HUES64 (cell line): Measurements from ENCODE around the gene OLIG2.
A peak's percentile ranks its signal among the peaks of the same experiment; 100 is the strongest.

Experiments
- H3K27ac ChIP-seq: 2 replicates; pipeline ENCODE4 v1.7.0; 2013; ENCODE audit warnings: low read depth, low read length, inconsistent platforms
- H3K27me3 ChIP-seq: 2 replicates; pipeline ENCODE4 v1.6.1; 2013; ENCODE audit warnings: mild to moderate bottlenecking, low read length; ENCODE audit not compliant: insufficient read depth
- H3K36me3 ChIP-seq: 2 replicates; pipeline ENCODE4 v1.6.1; 2013; ENCODE audit warnings: mild to moderate bottlenecking, low read length; ENCODE audit not compliant: insufficient read depth
- H3K4me1 ChIP-seq: 2 replicates; pipeline ENCODE4 v1.6.1; 2013; ENCODE audit warnings: mild to moderate bottlenecking, low read length, moderate library complexity; ENCODE audit not compliant: insufficient read depth
- H3K4me3 ChIP-seq: 2 replicates; pipeline ENCODE4 v1.5.1; 2013; ENCODE audit warnings: mild to moderate bottlenecking, low read length, moderate library complexity
- H3K9ac ChIP-seq: 2 replicates; pipeline ENCODE4 v1.6.1; 2013; ENCODE audit warnings: mild to moderate bottlenecking, low read depth, low read length
- H3K9me3 ChIP-seq: 2 replicates; pipeline ENCODE4 v1.6.1; 2013; ENCODE audit warnings: low read depth, low read length; ENCODE audit not compliant: insufficient read depth
- WGBS: fragments of 150-250, 120-280 bp; methylation state at CpG from one replicate; pipeline ENCODE4 v1.1.7; 2013; ENCODE audit warnings: missing lambda C conversion rate; 5-methylcytosine and 5-hydroxymethylcytosine counted together

The OLIG2 gene

DNA sequence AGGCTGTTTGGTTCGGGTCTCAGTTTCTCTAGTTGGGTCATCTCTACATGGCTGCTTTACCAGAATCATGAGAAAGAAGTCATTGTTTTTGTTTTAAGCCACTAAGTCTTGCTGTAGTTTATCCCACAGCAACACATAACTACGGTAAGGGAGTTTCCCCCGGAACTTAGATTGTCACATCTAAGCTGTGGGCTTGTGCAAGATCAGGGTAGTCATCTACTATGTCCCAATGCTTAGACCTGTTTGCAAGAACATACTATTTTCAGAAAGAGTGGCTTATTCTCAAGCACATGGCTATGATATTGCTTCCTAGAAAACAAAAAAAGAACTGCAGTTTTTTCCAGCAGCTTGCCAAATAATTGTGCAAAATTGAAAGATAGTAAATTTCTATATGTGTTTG, 18.0 kb upstream of the OLIG2 start:
- Histone ChIP-seq H3K27ac (no peak overlapping the region), H3K4me3 (no peak overlapping the region), H3K27me3 (no peaks in the 10 kb centered on the region; the same call in 1 of the 2 replicates), H3K9me3 (no peaks in the 10 kb centered on the region), H3K4me1 (peaks cover 10% of the 10 kb centered on the region), H3K9ac (no peak overlapping the region), H3K36me3 (no peaks in the 10 kb centered on the region)
- WGBS, result 88% methylated on average over 3 of the region's 3 CpGs

DNA sequence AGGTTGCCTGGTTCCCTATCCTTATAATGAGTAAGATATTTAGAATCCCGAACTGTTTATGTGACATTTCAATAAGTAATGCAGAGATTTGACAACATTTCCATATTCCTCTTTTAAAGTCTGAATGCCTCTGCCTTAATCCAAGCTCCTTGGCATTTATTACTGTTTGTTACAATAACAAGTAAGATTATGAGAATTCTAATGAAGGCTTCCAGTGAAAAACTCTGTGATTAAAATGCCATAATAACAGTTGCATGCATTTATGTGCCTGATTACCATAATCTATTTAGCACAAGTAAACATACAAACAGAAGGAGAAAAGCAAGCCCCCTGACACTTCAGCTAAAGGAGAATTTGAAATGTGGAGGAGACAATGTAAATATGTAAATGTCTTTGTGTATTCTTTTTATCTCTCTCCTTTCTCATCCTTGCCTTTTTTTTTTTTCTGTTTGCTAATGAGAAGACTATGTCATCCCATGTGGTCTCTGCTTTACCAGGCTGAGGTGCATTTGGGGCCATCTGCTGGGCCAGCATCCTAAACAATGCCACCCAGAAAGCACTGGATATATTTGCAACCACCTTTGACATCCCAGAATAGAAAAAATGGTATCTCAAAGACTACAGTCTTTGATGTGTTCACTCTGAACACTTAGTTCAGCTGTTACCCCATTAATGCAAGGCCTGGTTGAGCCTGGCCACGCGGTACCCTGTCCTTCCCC, 17.2 kb upstream of the OLIG2 start:
- no peak overlapping the region for H3K27ac ChIP-seq
- 74% methylated on average over 3 of the region's 3 CpGs for WGBS

DNA sequence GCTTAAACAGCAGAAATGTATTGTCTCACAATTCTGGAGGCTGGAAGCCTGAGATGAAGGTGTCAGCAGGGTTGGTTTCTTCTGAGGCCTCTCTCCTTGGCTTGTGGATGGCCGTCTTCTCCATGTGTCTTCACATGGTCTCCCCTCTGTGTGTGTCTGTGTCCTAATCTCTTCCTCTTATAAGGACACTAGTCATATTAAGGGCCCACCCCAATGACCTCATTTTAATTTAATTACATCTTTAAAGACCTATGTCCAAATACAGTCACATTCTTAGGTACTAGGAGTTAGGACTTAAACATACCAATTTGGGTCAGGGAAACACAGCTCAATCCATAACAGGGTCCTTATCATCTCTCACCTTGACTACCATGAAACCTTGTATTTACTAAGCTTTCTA, 14.8 kb upstream of the OLIG2 start:
- no peak overlapping the region for H3K9ac ChIP-seq
- peaks cover 10% of the 10 kb centered on the region for H3K4me1 ChIP-seq
- no peak overlapping the region for H3K27ac ChIP-seq
- no peaks in the 10 kb centered on the region for H3K36me3 ChIP-seq
- H3K9me3 ChIP-seq, result no peaks in the 10 kb centered on the region
- H3K27me3 ChIP-seq, result peaks cover 17% of the 10 kb centered on the region
- whole genome bisulfite sequencing, result 94% methylated on average over 1 of the region's 1 CpG
- no peak overlapping the region for H3K4me3 ChIP-seq

More for the DNA sequence above, 17.2 kb upstream of the OLIG2 start:
- H3K4me1 ChIP-seq, result peaks cover 10% of the 10 kb centered on the region
- H3K4me3 ChIP-seq, result no peak overlapping the region
- H3K9me3 ChIP-seq, result no peaks in the 10 kb centered on the region
- H3K27me3 ChIP-seq, result no peaks in the 10 kb centered on the region; the same call in 1 of the 2 replicates
- no peaks in the 10 kb centered on the region for H3K36me3 ChIP-seq
- no peak overlapping the region for H3K9ac ChIP-seq

DNA sequence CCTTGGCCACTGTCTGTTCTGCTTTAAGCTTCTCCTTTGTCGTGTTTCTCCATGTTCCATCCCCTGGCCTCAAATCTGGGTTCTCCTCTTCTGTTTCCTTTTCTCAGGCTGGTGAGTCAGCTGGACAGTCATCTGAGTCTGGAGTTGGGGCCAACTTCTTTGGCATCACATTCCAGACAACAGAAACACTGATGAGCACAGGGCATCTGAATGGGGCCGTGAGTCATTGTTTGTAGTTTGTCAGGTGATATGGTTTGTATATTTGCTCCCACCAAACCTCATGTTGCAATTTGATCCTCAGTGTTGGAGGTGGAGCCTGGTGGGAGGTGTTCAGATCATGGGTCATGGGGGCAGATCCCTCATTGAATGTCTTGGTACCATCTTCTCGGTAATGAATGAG, 14.3 kb upstream of the OLIG2 start:
- Histone ChIP-seq H3K9me3 (no peaks in the 10 kb centered on the region), H3K27me3 (peaks cover 22% of the 10 kb centered on the region), H3K9ac (no peak overlapping the region), H3K4me1 (peaks cover 10% of the 10 kb centered on the region), H3K36me3 (no peaks in the 10 kb centered on the region), H3K27ac (no peak overlapping the region), H3K4me3 (no peak overlapping the region)
- 94% methylated on average over 3 of the region's 3 CpGs for WGBS

DNA sequence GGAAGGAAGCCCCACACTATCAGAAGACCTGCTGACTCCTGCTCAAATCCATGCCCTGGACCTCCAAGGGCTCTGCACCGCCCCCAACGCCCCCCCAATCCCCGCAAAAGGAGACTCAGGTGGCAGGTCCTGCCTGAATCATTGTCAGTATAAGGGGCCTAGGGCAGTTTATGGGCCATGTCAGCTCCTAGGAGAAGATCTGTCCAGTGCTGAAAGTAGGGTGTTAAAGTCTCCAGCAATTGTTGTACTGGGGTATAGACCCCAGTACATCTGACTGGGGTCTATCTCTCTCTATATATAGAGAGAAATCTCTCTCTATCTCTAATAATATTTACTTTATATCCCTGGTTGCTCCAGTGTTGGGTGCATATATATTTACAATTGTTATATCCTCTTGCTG, 12.1 kb upstream of the OLIG2 start:
- Histone ChIP-seq H3K9ac (no peak overlapping the region), H3K27ac (no peak overlapping the region), H3K27me3 (peaks cover 44% of the 10 kb centered on the region), H3K4me1 (peaks cover 5% of the 10 kb centered on the region), H3K36me3 (no peaks in the 10 kb centered on the region), H3K4me3 (no peak overlapping the region), H3K9me3 (no peaks in the 10 kb centered on the region)
- WGBS, result 83% methylated on average over 3 of the region's 3 CpGs

DNA sequence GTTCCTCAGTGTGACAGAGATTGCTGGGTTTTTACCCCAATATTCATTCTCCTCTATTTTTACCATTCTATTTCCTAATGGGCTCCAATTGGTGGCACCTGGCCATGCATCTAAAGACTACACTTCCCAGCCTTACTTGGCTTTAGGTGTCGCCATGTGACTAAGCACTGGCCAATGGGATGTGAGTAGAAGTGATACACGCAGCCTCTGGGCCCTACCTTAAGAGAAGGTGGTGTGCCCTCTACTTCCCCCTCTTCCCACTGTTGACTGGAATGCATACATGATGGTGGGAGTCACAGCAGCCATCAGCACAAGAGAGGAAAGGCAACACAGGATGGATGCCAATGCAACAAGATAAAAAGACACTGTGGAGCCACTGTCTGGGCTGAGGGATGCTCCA, 11.4 kb upstream of the OLIG2 start:
- Histone ChIP-seq H3K9ac (no peak overlapping the region), H3K4me3 (no peak overlapping the region), H3K27ac (no peak overlapping the region), H3K36me3 (no peaks in the 10 kb centered on the region), H3K9me3 (no peaks in the 10 kb centered on the region), H3K4me1 (no peaks in the 10 kb centered on the region), H3K27me3 (peaks cover 51% of the 10 kb centered on the region)
- 100% methylated on average over 1 of the region's 2 CpGs for WGBS

DNA sequence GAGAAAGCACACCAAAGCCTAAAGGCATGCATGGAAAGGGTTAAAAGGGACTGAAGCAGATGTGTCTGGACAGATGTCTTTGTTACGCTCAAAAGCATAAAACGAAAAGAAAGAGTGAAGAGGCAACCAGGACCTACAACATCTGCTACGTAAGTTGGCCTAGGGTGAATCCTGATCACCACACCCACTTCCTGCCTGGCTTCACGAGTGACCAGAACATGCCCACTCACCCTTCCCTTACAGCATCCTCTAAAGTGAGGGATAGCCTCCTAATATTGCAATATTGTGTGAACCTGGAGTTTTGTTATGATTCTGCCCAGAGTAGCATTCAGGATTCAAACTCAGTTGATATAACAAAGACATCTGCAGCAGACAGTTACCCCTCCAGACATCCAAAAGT, 10.6 kb upstream of the OLIG2 start:
- H3K27ac ChIP-seq, result no peak overlapping the region
- no peak overlapping the region for H3K4me3 ChIP-seq
- no peak overlapping the region for H3K9ac ChIP-seq
- peaks cover 59% of the 10 kb centered on the region for H3K27me3 ChIP-seq
- whole genome bisulfite sequencing, result 67% methylated on average over 4 of the region's 4 CpGs
- no peaks in the 10 kb centered on the region for H3K9me3 ChIP-seq
- no peaks in the 10 kb centered on the region for H3K36me3 ChIP-seq
- H3K4me1 ChIP-seq, result no peaks in the 10 kb centered on the region

DNA sequence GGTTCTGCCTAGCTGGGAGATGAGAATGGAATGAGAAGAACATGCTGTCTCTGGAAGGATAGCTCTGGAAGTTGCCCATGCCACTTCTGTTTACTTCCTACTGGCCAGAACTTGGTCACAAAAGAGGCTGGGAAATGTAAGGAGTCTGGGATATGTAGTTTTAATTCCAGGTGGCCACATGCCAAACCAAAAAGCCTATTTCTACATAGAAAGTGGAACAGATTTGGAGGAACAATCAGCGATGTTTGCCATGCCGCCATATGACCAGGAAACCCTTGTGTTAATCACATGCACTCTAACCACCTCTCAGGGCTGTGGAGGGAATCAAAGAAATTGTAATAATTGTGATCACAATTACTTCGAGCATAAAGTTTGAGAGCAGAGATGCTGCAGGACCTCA, 10.0 kb upstream of the OLIG2 start:
- Histone ChIP-seq H3K27ac (no peak overlapping the region), H3K9ac (no peak overlapping the region), H3K4me3 (no peak overlapping the region), H3K27me3 (peaks cover 65% of the 10 kb centered on the region), H3K4me1 (no peaks in the 10 kb centered on the region), H3K9me3 (no peaks in the 10 kb centered on the region), H3K36me3 (no peaks in the 10 kb centered on the region)
- WGBS, result 100% methylated on average over 1 of the region's 3 CpGs

DNA sequence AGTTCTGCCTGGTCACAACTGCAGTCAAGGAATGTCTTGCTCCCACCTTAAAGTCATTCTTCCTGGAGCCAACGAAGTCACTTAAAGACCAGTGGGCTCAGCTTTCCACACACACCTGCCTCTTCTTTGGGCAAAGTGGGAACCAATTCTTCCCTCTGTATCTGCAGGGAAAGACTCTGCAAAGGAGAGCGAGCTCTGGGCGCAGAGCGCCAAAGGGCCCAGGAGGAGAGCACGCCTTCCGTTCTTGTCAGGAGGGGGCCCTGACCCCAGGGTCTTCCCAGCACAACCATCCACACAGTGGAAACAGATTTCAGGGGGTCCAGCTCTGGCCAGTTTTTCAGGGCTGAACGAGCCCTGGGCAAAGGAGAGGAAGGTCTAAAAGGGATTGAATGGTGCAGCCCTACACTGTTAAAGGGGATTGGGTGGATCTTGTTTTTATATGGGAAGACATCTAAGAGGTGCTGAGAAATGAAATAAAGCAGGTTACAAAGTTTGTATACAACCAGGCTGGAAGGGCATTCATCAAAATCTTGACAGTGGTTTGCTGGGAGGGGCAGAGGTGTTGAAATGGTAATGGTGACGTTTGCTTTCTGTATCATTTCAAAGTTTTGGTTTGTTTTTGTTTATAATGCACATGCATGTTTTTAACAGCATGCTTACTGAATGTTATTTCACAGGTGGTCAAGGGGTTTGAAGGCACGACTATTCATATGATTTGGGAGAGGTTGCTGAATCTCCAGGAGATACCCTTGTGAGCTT, 6.8 kb upstream of the OLIG2 start:
- 53% methylated on average over 9 of the region's 9 CpGs for WGBS
- H3K4me3 ChIP-seq, result no peak overlapping the region
- no peak overlapping the region for H3K9ac ChIP-seq
- H3K27me3 ChIP-seq, result peaks cover 97% of the 10 kb centered on the region
- no peak overlapping the region for H3K27ac ChIP-seq
- H3K4me1 ChIP-seq, result peaks cover 11% of the 10 kb centered on the region; the same call in 1 of the 2 replicates
- no peaks in the 10 kb centered on the region for H3K9me3 ChIP-seq
- H3K36me3 ChIP-seq, result no peaks in the 10 kb centered on the region

DNA sequence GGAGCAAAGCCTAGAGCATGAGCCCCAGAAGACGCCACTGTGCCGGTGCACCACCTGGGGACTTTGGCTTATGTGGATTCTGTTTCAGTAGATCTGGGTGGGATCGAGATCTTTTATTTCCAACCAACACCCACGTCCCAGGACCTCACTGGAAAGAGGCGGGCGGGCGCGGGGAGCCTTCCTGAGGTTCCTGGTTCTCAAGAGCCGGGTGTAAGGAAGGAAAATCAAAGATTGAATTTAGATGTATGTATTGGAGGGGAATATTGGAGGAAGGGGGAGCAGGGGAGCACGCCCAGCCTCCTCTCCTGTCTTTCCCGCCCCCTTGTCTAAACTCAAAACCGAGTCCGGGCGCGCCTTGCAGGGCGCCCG, 6.2 kb upstream of the OLIG2 start:
- peaks cover 100% of the 10 kb centered on the region for H3K27me3 ChIP-seq
- WGBS, result 14% methylated on average over 15 of the region's 17 CpGs

DNA sequence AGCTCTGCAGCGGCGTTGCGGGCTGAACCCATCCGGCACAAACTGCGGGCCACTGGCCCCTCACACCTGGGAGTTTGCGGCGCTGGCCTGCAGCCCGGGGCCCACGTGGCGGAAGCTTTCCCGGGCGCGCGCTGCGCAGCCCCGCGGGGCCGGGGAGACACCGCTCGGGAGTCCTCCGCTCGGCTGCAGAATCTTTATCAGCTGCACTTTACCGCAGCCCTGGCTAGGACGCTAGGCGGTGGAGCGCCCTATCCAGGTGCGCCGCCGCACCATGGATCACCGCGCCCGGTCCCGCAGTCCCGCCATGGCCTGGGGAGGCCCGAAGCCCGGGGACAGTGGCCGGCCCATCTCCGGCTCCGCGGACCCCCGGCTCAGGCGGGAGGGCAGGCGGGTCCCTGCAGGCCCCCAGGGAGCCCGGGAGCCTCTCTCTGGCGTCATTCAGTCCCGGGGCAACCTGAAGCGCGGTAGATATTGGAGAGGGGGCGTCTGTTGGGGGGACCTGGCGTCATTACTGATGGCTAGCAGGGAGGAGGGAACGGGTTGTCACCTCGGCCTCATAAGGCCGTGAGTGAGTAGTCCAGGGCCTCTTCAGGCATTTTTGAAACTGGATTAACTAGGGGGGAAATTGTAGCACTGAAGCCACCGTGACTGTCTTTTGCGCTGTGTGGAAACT, 5.7 kb upstream of the OLIG2 start:
- Histone ChIP-seq H3K9ac (no peak overlapping the region; the same call in 1 of the 2 replicates), H3K9me3 (no peaks in the 10 kb centered on the region), H3K36me3 (no peaks in the 10 kb centered on the region), H3K27me3 (peaks cover 100% of the 10 kb centered on the region), H3K4me3 (peak overlapping the region; percentile 47), H3K4me1 (peaks cover 17% of the 10 kb centered on the region; the same call in 1 of the 2 replicates), H3K27ac (no peak overlapping the region)
- WGBS, result 2% methylated on average over 55 of the region's 55 CpGs

More for the DNA sequence above, 6.2 kb upstream of the OLIG2 start:
- H3K4me1 ChIP-seq, result peaks cover 13% of the 10 kb centered on the region; the same call in 1 of the 2 replicates
- no peak overlapping the region; the same call in 1 of the 2 replicates for H3K9ac ChIP-seq
- no peaks in the 10 kb centered on the region for H3K9me3 ChIP-seq
- no peaks in the 10 kb centered on the region for H3K36me3 ChIP-seq
- no peak overlapping the region for H3K27ac ChIP-seq
- H3K4me3 ChIP-seq, result peak overlapping the region; percentile 47
